Measurements from ENCODE around the gene PTPN6. TPM values are rescaled to one million over a fixed set of nuclear protein-coding genes. Genes with fewer than 3 reads are reported as not detected.

Gene PTPN6
- total RNA-seq, 2 donors from 2014 or later, result 30.6 to 43.2 TPM

- no peak for DNase-seq (ENCODE audit: low spot score)
Observed at GRCh38 chr12:6935371-6936193, 15.6 kb upstream of the PTPN6 start.

DNA sequence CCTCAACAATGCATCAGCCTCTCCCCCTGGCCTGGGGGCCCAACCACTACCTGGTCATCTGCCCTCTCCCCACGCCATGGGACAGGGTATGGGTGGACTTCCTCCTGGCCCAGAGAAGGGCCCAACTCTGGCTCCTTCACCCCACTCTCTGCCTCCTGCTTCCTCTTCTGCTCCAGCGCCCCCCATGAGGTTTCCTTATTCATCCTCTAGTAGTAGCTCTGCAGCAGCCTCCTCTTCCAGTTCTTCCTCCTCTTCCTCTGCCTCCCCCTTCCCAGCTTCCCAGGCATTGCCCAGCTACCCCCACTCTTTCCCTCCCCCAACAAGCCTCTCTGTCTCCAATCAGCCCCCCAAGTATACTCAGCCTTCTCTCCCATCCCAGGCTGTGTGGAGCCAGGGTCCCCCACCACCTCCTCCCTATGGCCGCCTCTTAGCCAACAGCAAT is 14.9 kb upstream of the PTPN6 start:
- TF ChIP-seq POLR2A (IDR thresholded peaks at IDR 0.05) (no peak), POLR2AphosphoS5 (IDR thresholded peaks at IDR 0.05) (no peak), CTCF (IDR thresholded peaks at IDR 0.05) (no peak)
- Histone ChIP-seq H3K36me3 (peaks cover 4 to 6% of the 10 kb centered on the region in 2 donors), H3K27ac (peak overlapping the region in 1 of 2 donors; percentile 94), H3K9me3 (no peaks in the 10 kb centered on the region), H3K4me1 (replicated peaks) (peaks cover 17% of the 10 kb centered on the region), H3K4me3 (no peak overlapping the region), H3K27me3 (replicated peaks; ENCODE audit: insufficient read depth) (no peaks in the 10 kb centered on the region)
- no peak for DNase-seq (ENCODE audit: low spot score)
- intact Hi-C loops (cut with DNase I), result loop anchor here (10.0 kb wide), 1 partner anchor 61 kb away; the partner anchor contains the start of gene SPSB2
- WGBS, result 94% methylated on average over 3 of the region's 3 CpGs

More at GRCh38 chr12:6935371-6936193, 15.6 kb upstream of the PTPN6 start:
- Histone ChIP-seq H3K4me1 (replicated peaks) (peaks cover 17% of the 10 kb centered on the region), H3K4me3 (no peak overlapping the region), H3K36me3 (peaks cover 4 to 6% of the 10 kb centered on the region in 2 donors), H3K27ac (peak overlapping the region in 1 of 2 donors; percentile 45), H3K9me3 (no peaks in the 10 kb centered on the region), H3K27me3 (replicated peaks; ENCODE audit: insufficient read depth) (no peaks in the 10 kb centered on the region)
- WGBS, result 58% methylated on average over 14 of the region's 14 CpGs
- intact Hi-C loops (cut with DNase I), result loop anchor here (10.0 kb wide), 1 partner anchor 61 kb away; the partner anchor contains the start of gene SPSB2
- no peak for TF ChIP-seq POLR2A (IDR thresholded peaks at IDR 0.05)
- TF ChIP-seq POLR2AphosphoS5 (IDR thresholded peaks at IDR 0.05), result no peak
- TF ChIP-seq CTCF (IDR thresholded peaks at IDR 0.05), result no peak

- peaks cover 4 to 6% of the 10 kb centered on the region in 2 donors for H3K36me3 ChIP-seq
- intact Hi-C loops (cut with DNase I), result loop anchor here (10.0 kb wide), 1 partner anchor 62 kb away; the partner anchor contains the start of gene SPSB2
- no peaks in the 10 kb centered on the region for H3K27me3 ChIP-seq (replicated peaks; ENCODE audit: insufficient read depth)
- H3K27ac ChIP-seq, result peak overlapping the region; percentile 92 to 94
- 19% methylated on average over 36 of the region's 36 CpGs for WGBS
- peak overlapping the region; percentile 47 to 52 for H3K4me3 ChIP-seq
- DNase-seq (ENCODE audit: low spot score), result no peak
- H3K9me3 ChIP-seq, result no peaks in the 10 kb centered on the region
- TF ChIP-seq POLR2A (IDR thresholded peaks at IDR 0.05) (no peak), CTCF (IDR thresholded peaks at IDR 0.05) (no peak), POLR2AphosphoS5 (IDR thresholded peaks at IDR 0.05) (no peak)
- H3K4me1 ChIP-seq (replicated peaks), result peaks cover 17% of the 10 kb centered on the region
Observed at GRCh38 chr12:6936636-6937480, 14.3 kb upstream of the PTPN6 start.

GRCh38 chr12:6937481-6938352 is 13.4 kb upstream of the PTPN6 start:
- Histone ChIP-seq H3K9me3 (no peaks in the 10 kb centered on the region), H3K27me3 (replicated peaks; ENCODE audit: insufficient read depth) (no peaks in the 10 kb centered on the region), H3K4me1 (replicated peaks) (peaks cover 17% of the 10 kb centered on the region), H3K36me3 (peaks cover 4 to 6% of the 10 kb centered on the region in 2 donors), H3K4me3 (peak overlapping the region; percentile 47 to 52), H3K27ac (peak overlapping the region; percentile 92 to 94)
- peak; percentile 91 for DNase-seq (ENCODE audit: low spot score)
- under 1% methylated on average over 59 of the region's 80 CpGs for WGBS
- TF ChIP-seq CTCF (IDR thresholded peaks at IDR 0.05), result peak; percentile 98 to 99 (median 98)
- peak; percentile 79 for TF ChIP-seq POLR2A (IDR thresholded peaks at IDR 0.05)
- TF ChIP-seq POLR2AphosphoS5 (IDR thresholded peaks at IDR 0.05), result peak; percentile 99
- intact Hi-C loops (cut with DNase I), result loop anchor here (10.0 kb wide), 1 partner anchor 63 kb away; the partner anchor contains the start of gene SPSB2
